ENCODE measurements around the gene SCAMP5. TPM values are rescaled to one million over a fixed set of nuclear protein-coding genes. Genes with fewer than 3 reads are reported as not detected.

SCAMP5 gene
- total RNA-seq, 4 donors from 2014 or later = 3.3 to 6.4 (median 4.3) TPM

DNA sequence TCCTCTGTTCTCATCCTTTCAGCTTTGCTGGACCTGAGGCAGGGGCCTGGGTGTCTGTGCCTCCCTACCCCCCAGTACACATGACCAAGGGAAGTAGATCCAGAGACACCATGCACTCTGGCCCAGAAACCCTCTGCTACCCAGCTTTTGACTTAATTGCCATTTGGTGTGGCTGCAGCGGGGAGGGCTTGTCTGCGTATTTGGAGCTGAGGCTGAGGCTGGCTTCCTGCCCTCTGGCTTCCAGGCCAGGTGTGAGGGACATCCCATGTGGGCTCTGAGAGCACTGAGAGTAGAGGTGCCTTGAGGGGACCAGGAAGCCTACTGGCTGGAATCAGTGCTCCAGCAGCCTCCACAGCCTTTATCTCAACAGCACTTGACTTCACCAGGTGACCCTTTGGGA lies 54.9 kb downstream of the SCAMP5 start:
- TF ChIP-seq POLR2A (IDR thresholded peaks at IDR 0.05; ENCODE audit: low read depth) = no peak
- no peak for TF ChIP-seq POLR2AphosphoS5 (IDR thresholded peaks at IDR 0.05)
- TF ChIP-seq EP300 (IDR thresholded peaks at IDR 0.05) = no peak
- TF ChIP-seq, protein P1, sequence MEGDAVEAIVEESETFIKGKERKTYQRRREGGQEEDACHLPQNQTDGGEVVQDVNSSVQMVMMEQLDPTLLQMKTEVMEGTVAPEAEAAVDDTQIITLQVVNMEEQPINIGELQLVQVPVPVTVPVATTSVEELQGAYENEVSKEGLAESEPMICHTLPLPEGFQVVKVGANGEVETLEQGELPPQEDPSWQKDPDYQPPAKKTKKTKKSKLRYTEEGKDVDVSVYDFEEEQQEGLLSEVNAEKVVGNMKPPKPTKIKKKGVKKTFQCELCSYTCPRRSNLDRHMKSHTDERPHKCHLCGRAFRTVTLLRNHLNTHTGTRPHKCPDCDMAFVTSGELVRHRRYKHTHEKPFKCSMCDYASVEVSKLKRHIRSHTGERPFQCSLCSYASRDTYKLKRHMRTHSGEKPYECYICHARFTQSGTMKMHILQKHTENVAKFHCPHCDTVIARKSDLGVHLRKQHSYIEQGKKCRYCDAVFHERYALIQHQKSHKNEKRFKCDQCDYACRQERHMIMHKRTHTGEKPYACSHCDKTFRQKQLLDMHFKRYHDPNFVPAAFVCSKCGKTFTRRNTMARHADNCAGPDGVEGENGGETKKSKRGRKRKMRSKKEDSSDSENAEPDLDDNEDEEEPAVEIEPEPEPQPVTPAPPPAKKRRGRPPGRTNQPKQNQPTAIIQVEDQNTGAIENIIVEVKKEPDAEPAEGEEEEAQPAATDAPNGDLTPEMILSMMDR (IDR thresholded peaks at IDR 0.05) = no peak
- Histone ChIP-seq H3K27me3 (no peaks in the 10 kb centered on the region), H3K36me3 (peaks cover 0 to 4% (median 1%) of the 10 kb centered on the region in 4 donors), H3K27ac (replicated peaks in 1 of 4) (no peak overlapping the region), H3K9me3 (no peaks in the 10 kb centered on the region), H3K4me1 (peaks cover 46 to 68% (median 49%) of the 10 kb centered on the region in 4 donors), H3K4me3 (no peak overlapping the region)
- DNase-seq (ENCODE audit: extremely low spot score) = no peak
- 87% methylated on average over 2 of the region's 2 CpGs for WGBS
- intact Hi-C loops (cut with DNase I) = no loop called here

- 88% methylated on average over 5 of the region's 6 CpGs for WGBS
- DNase-seq (ENCODE audit: extremely low spot score) = peak; percentile 80
- Histone ChIP-seq H3K27ac (replicated peaks in 1 of 4) (no peak overlapping the region), H3K4me1 (peaks cover 36 to 59% (median 41%) of the 10 kb centered on the region in 4 donors), H3K36me3 (peaks cover 0 to 4% (median 1%) of the 10 kb centered on the region in 4 donors), H3K4me3 (no peak overlapping the region), H3K27me3 (no peaks in the 10 kb centered on the region), H3K9me3 (no peaks in the 10 kb centered on the region)
- TF ChIP-seq POLR2A (IDR thresholded peaks at IDR 0.05; ENCODE audit: low read depth) = no peak
- TF ChIP-seq POLR2AphosphoS5 (IDR thresholded peaks at IDR 0.05) = no peak
- TF ChIP-seq, protein P1 (IDR thresholded peaks at IDR 0.05) = no peak
- TF ChIP-seq EP300 (IDR thresholded peaks at IDR 0.05) = no peak
- intact Hi-C loops (cut with DNase I) = no loop called here
Measured at GRCh38 chr15:75051191-75051608, 55.8 kb downstream of the SCAMP5 start.

DNA sequence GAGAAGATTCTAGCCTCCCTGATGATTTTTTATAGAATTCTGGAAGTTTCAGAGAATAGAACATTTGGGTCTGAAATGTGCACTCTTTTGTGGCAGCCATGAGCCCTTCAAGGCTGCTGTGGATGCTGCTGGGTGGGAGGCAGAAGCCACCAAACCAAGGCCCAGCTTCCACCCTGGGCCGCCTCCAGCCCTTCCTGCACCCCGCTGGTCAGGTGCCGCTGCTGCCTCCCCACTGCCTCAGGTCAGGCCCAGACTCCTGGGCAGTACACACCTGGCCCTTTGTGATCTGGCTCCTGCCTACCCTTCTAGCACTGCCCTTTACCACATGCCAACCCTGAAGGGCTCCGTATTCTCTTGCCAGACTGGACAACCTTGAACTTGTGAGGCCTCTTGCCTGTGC lies 56.3 kb downstream of the SCAMP5 start:
- 95% methylated on average over 4 of the region's 4 CpGs for WGBS
- Histone ChIP-seq H3K27ac (replicated peaks in 1 of 4) (no peak overlapping the region), H3K4me3 (no peak overlapping the region), H3K36me3 (peaks cover 0 to 4% (median 1%) of the 10 kb centered on the region in 4 donors), H3K9me3 (no peaks in the 10 kb centered on the region), H3K4me1 (peaks cover 31 to 53% (median 36%) of the 10 kb centered on the region in 4 donors), H3K27me3 (no peaks in the 10 kb centered on the region)
- DNase-seq (ENCODE audit: extremely low spot score) = no peak
- intact Hi-C loops (cut with DNase I) = no loop called here
- no peak for TF ChIP-seq POLR2AphosphoS5 (IDR thresholded peaks at IDR 0.05)
- no peak for TF ChIP-seq EP300 (IDR thresholded peaks at IDR 0.05)
- TF ChIP-seq, protein P1 (IDR thresholded peaks at IDR 0.05) = no peak
- no peak for TF ChIP-seq POLR2A (IDR thresholded peaks at IDR 0.05; ENCODE audit: low read depth)

GRCh38 chr15:75052972-75053747 lies 57.8 kb downstream of the SCAMP5 start:
- intact Hi-C loops (cut with DNase I) = no loop called here
- no peak for DNase-seq (ENCODE audit: extremely low spot score)

DNA sequence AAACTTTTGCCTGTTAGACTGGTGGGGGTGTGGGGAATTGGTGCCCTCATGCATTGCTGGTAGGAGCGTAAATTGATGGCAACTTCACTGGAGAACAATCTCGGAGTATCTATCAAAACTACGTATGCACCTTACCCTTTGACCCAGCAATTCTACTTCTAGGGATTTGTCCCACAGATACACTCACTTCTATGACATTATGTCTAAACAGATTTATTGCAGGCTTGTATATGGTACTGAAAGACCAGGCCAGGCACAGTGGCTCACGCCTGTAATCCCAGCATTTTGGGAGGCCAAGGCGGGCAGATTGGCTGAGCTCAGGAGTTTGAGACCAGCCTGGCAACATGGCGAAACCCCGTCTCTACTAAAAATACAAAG lies 58.4 kb downstream of the SCAMP5 start:
- DNase-seq (ENCODE audit: extremely low spot score) = no peak
- Histone ChIP-seq H3K4me3 (no peak overlapping the region), H3K27ac (replicated peaks in 1 of 4) (no peak overlapping the region), H3K4me1 (peaks cover 11 to 39% (median 16%) of the 10 kb centered on the region in 4 donors), H3K36me3 (peaks cover 0 to 7% (median 0%) of the 10 kb centered on the region in 4 donors), H3K9me3 (no peaks in the 10 kb centered on the region), H3K27me3 (no peaks in the 10 kb centered on the region)
- intact Hi-C loops (cut with DNase I) = no loop called here
- TF ChIP-seq POLR2AphosphoS5 (IDR thresholded peaks at IDR 0.05) (no peak), POLR2A (IDR thresholded peaks at IDR 0.05; ENCODE audit: low read depth) (no peak), EP300 (IDR thresholded peaks at IDR 0.05) (no peak)
- TF ChIP-seq, protein P1 (IDR thresholded peaks at IDR 0.05) = no peak
- over 99% methylated on average over 7 of the region's 7 CpGs for WGBS

More at GRCh38 chr15:75052972-75053747, 57.8 kb downstream of the SCAMP5 start:
- Histone ChIP-seq H3K27ac (replicated peaks in 1 of 4) (no peak overlapping the region), H3K27me3 (no peaks in the 10 kb centered on the region), H3K4me1 (peaks cover 17 to 42% (median 22%) of the 10 kb centered on the region in 4 donors), H3K9me3 (no peaks in the 10 kb centered on the region), H3K4me3 (no peak overlapping the region), H3K36me3 (peaks cover 0 to 4% (median 1%) of the 10 kb centered on the region in 4 donors)
- TF ChIP-seq POLR2A (IDR thresholded peaks at IDR 0.05; ENCODE audit: low read depth) = no peak
- TF ChIP-seq EP300 (IDR thresholded peaks at IDR 0.05) = no peak
- WGBS = 94% methylated on average over 5 of the region's 5 CpGs

Data from esophagus muscularis mucosa (tissue), 4 donors.